BJ (cell line): ENCODE data around the gene TNFSF13B. TPM values are rescaled to one million over a fixed set of nuclear protein-coding genes. Genes with fewer than 3 reads are reported as not detected.

Experiments
- CTCF ChIA-PET: fragments of 350-600 bp; formaldehyde crosslinking; extraction: SDS; loops from one replicate; lab custom pipeline; 2021; ENCODE audit warnings: antibody characterized with exemption, inconsistent platforms; lab: Yijun Ruan, JAX
- POLR2A ChIA-PET: fragments of 300-600 bp; sonication (Branson Sonifier 250); formaldehyde crosslinking; extraction: SDS; loops from one replicate; lab custom pipeline; 2021; ENCODE audit warnings: antibody characterized with exemption; lab: Charles Lee
- DNase-seq: peaks from one replicate; pipeline ENCODE4 v3.0.0-alpha.2; 2011; ENCODE audit warnings: low read depth
- H3K27me3 ChIP-seq: 2 replicates; pipeline ENCODE4 v1.6.0; 2011; ENCODE audit warnings: low read length; ENCODE audit not compliant: control insufficient read depth, insufficient read depth
- H3K36me3 ChIP-seq: 2 replicates; pipeline ENCODE4 v1.5.1; 2011; ENCODE audit warnings: low read length; ENCODE audit not compliant: control insufficient read depth, insufficient read depth
- H3K4me3 ChIP-seq: 2 replicates; pipeline ENCODE4 v1.5.1; 2011; ENCODE audit warnings: low read depth, mild to moderate bottlenecking, control low read depth, low read length
- polyA minus RNA-seq: library from RNA; depleted of rRNA, polyadenylated mRNA; stranded (reverse); fragments of >200 nt; gene quantifications from 2 replicates; pipeline ENCODE4 v1.2.3, GENCODE V29; 2011; rRNA and poly(A)+ RNA removed
- polyA plus RNA-seq: library from polyadenylated mRNA; depleted of rRNA; stranded (reverse); fragments of >200 nt; gene quantifications from 2 replicates; pipeline ENCODE4 v1.2.3, GENCODE V29; 2011; rRNA removed
- TF ChIP-seq, protein P1 (sequence below): IDR thresholded peaks from 2 replicates; pipeline ENCODE4 v1.5.1; 2011; ENCODE audit warnings: low read depth, mild to moderate bottlenecking, control low read depth, inconsistent platforms, low read length, moderate library complexity; ENCODE audit not compliant: insufficient read depth

Gene TNFSF13B, protein sequence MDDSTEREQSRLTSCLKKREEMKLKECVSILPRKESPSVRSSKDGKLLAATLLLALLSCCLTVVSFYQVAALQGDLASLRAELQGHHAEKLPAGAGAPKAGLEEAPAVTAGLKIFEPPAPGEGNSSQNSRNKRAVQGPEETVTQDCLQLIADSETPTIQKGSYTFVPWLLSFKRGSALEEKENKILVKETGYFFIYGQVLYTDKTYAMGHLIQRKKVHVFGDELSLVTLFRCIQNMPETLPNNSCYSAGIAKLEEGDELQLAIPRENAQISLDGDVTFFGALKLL
- 0.26 and 1.0 TPM in 2 replicates for polyA plus RNA-seq
- 1.4 and 1.8 TPM in 2 replicates for polyA minus RNA-seq

DNA sequence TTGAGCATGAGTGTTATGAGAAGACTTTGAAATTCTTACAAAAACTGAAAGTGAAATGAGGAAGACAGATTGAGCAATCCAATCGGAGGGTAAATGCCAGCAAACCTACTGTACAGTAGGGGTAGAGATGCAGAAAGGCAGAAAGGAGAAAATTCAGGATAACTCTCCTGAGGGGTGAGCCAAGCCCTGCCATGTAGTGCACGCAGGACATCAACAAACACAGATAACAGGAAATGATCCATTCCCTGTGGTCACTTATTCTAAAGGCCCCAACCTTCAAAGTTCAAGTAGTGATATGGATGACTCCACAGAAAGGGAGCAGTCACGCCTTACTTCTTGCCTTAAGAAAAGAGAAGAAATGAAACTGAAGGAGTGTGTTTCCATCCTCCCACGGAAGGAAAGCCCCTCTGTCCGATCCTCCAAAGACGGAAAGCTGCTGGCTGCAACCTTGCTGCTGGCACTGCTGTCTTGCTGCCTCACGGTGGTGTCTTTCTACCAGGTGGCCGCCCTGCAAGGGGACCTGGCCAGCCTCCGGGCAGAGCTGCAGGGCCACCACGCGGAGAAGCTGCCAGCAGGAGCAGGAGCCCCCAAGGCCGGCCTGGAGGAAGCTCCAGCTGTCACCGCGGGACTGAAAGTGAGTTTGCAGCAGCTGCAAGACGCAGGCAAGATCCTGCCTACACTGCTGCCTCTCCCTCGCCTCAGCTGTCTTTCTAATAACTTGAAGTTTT lies at the start of gene TNFSF13B:
Gene TNFSF13B (plus strand): TSS at position 118 of the 728 bp plus-strand sequence. CDS start 178 bp downstream, at position 296.
- peak within 1 kb of the TSS; percentile 22; the same call in 1 of the 2 replicates for H3K4me3 ChIP-seq
- POLR2A ChIA-PET: no interaction called here
- peak; percentile 4 for DNase-seq
- H3K36me3 ChIP-seq: no peaks in the 10 kb centered on the region
- no peaks in the 10 kb centered on the region for H3K27me3 ChIP-seq
- CTCF ChIA-PET: no interaction called here
- TF ChIP-seq, protein P1, sequence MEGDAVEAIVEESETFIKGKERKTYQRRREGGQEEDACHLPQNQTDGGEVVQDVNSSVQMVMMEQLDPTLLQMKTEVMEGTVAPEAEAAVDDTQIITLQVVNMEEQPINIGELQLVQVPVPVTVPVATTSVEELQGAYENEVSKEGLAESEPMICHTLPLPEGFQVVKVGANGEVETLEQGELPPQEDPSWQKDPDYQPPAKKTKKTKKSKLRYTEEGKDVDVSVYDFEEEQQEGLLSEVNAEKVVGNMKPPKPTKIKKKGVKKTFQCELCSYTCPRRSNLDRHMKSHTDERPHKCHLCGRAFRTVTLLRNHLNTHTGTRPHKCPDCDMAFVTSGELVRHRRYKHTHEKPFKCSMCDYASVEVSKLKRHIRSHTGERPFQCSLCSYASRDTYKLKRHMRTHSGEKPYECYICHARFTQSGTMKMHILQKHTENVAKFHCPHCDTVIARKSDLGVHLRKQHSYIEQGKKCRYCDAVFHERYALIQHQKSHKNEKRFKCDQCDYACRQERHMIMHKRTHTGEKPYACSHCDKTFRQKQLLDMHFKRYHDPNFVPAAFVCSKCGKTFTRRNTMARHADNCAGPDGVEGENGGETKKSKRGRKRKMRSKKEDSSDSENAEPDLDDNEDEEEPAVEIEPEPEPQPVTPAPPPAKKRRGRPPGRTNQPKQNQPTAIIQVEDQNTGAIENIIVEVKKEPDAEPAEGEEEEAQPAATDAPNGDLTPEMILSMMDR: peak; percentile 15; the same call in 1 of the 2 replicates

DNA sequence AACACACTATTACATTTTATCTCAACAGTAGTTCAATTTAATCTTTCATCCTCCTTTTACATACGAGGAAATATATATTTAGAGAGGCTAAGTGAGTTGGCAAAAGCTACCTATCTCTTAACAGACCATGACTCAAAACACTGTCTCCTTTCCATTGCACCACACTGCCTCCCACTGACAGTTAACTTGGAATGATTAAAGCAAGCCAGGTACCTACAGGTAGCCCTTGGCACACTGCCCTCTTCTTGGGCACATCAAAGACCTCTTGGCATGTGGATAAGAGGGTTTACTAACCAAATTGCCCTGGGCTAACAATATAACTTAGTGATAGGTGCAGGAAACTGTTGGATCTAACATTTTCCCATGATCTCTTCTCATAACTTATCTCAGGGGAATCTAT lies 49.5 kb upstream of the TNFSF13B start:
- Histone ChIP-seq H3K36me3 (no peaks in the 10 kb centered on the region), H3K4me3 (no peak overlapping the region), H3K27me3 (no peaks in the 10 kb centered on the region)
- CTCF ChIA-PET: no interaction called here
- POLR2A ChIA-PET: no interaction called here
- no peak for DNase-seq
- TF ChIP-seq, protein P1: no peak

- Histone ChIP-seq H3K27me3 (no peaks in the 10 kb centered on the region), H3K4me3 (no peak overlapping the region), H3K36me3 (no peaks in the 10 kb centered on the region)
- DNase-seq: no peak
- TF ChIP-seq, protein P1: no peak
- ChIA-PET POLR2A (no interaction called here), CTCF (no interaction called here)
These were observed 45.6 kb upstream of the TNFSF13B start for GRCh38 chr13:108223687-108224503.

DNA sequence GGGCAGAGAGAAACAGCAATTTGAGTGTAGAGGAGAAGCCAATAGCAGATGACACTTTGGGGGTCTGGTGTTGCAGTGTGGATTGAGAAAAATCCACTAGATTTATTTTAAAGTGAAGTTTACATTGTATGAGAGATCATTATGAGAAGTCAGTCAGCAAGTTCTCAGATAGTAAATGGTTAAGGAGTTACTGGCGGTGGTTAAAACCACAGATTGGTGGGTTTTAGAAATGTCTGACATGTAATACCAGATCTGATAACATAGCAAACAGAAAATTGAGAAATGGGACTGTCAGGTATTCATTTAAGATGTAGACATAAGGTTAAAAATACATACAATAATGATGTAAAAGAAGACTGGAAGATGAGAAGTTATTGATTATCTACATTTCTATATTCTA lies 44.1 kb upstream of the TNFSF13B start:
- Histone ChIP-seq H3K27me3 (no peaks in the 10 kb centered on the region), H3K36me3 (no peaks in the 10 kb centered on the region), H3K4me3 (no peak overlapping the region)
- POLR2A ChIA-PET: no interaction called here
- no peak for DNase-seq
- TF ChIP-seq, protein P1: no peak
- CTCF ChIA-PET: interaction anchor here (1.2 kb wide), 1 partner anchor 50 kb away, joined by 3 read pairs; no protein-coding TSS in a partner anchor
